Right cardiac atrium (tissue), 5 donors: Measurements from ENCODE around the gene COX6B1. TPM values are rescaled to one million over a fixed set of nuclear protein-coding genes. Genes with fewer than 3 reads are reported as not detected.

Source experiments
- ATAC-seq, 2 donors: fragments of 200-7000 bp; cut with Tn5 transposase; one replicate each; pipeline versions ENCODE4 v1.8.0 to v1.9.1; 2020; ENCODE audit warnings: moderate library complexity in 2 of 2, mild to moderate bottlenecking in 1 of 2
- DNase-seq, 3 donors: peaks; one replicate each; pipeline ENCODE4 v3.0.0-alpha.2; 2020
- H3K27ac ChIP-seq: one replicate; pipeline ENCODE4 v1.5.1; 2013; ENCODE audit warnings: mild to moderate bottlenecking, low read length, control low read depth, moderate library complexity
- H3K27me3 ChIP-seq: one replicate; pipeline ENCODE4 v1.6.1; 2013; ENCODE audit not compliant: control insufficient read depth, insufficient read depth
- H3K4me1 ChIP-seq: one replicate; pipeline ENCODE4 v1.6.1; 2013; ENCODE audit warnings: low read length; ENCODE audit not compliant: control insufficient read depth, insufficient read depth
- H3K4me3 ChIP-seq: one replicate; pipeline ENCODE4 v1.5.1; 2013; ENCODE audit warnings: low read length, control low read depth
- H3K9me3 ChIP-seq: one replicate; pipeline ENCODE4 v1.6.1; 2013; ENCODE audit warnings: low read length; ENCODE audit not compliant: control insufficient read depth
- WGBS: extraction: QIAGEN DNeasy Blood & Tissue Kit; methylation state at CpG from one replicate; pipeline ENCODE4 v1.1.7; 2013; 5-methylcytosine and 5-hydroxymethylcytosine counted together
- intact Hi-C, 4 donors: fragments of 100-400 bp; cut with DNase I; formaldehyde crosslinking; loops; one replicate each; pipeline versions ENCODE4 v1.11.0 to v1.14.0; 2022 to 2023
- polyA plus RNA-seq: library from polyadenylated mRNA; stranded (reverse); fragments of 200-250 nt; gene quantifications from one replicate; pipeline ENCODE4 v1.2.3, GENCODE V29; 2013
- total RNA-seq, 4 donors: library from RNA; stranded (reverse); fragmentation: NEBNext Ultra II Directional; extraction: Animal tissue kit (Norgen Biotek cat#: 25700); gene quantifications; one replicate each; pipeline ENCODE4 v1.2.1, GENCODE V29; 2021
- donor health status: healthy with polysubstance abuse.
- donor health status: DM: no; HTN: yes; CAD: no.
- donor health status: DM: no; HTN: no; CAD: no.
- donor health status: DM: no; HTN: yes; CAD: no; lungs with severe emphysema.
- donor health status: DM: yes; HTN: yes; CAD: no.

The COX6B1 gene
- total and polyA plus RNA-seq, 5 donors, result 899 to 3,084 (median 1,127) TPM

DNA sequence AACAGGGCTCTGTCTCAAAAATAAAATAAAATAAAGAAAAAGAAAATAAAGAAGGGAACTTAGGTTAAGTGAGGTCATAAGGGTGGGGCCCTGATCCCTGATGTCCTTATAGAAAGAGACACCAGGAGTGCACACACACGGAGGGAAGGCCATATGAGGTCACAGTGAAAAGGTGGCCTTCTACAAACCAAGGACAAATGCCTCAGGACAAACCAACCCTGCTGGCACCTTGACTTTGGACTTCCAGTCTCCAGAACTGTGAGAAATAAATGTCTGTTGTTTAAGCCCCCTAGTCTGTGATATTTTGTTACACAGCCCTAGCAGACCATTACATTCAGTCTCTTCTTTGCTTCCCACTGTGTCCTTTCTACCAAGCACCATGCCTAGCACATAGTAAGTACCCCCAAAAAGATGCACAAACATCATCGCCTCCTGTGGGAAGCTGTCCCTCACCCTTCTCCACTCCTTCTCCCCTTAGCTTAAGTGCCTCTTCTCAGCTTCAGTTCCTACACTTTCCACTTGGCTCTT lies 47.8 kb downstream of the COX6B1 start:
- WGBS, result 76% methylated on average over 2 of the region's 2 CpGs
- no peak overlapping the region for H3K27ac ChIP-seq
- ATAC-seq (no peak), DNase-seq (no peak)
- H3K9me3 ChIP-seq, result no peaks in the 10 kb centered on the region
- H3K27me3 ChIP-seq, result no peaks in the 10 kb centered on the region
- H3K4me3 ChIP-seq, result no peak overlapping the region
- H3K4me1 ChIP-seq, result no peaks in the 10 kb centered on the region
- intact Hi-C loops, result loop anchor here in 3 of 4 donors (2.0 to 10.0 kb wide), 2 partner anchors 21 to 239 kb away; partner anchors contain the start of gene LRFN3 (in 2 of the 3)

DNA sequence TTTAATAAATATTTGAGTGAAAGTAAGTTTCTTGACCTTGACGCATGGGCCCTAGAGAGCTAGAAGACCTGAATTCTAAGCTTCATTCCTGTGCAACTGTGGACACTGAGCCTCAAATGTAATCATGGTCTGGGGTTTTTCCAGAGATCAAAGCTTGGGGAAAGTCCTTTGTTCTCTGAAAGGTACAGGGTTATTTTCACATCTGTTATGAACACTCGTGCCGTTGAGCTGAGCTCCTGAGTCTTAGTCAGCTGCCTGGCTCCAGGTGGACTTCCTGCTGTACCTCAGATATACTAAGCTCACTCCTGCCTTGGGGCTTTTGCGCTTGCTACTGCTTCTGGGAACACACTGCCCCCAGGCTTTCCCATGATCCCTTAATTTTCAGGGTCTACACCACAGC lies 48.7 kb downstream of the COX6B1 start:
- intact Hi-C loops, result loop anchor here in 2 of 4 donors (10.0 kb wide), 1 partner anchor 238 kb away; the partner anchor contains the start of gene LRFN3 (in 2 of the 2)

DNA sequence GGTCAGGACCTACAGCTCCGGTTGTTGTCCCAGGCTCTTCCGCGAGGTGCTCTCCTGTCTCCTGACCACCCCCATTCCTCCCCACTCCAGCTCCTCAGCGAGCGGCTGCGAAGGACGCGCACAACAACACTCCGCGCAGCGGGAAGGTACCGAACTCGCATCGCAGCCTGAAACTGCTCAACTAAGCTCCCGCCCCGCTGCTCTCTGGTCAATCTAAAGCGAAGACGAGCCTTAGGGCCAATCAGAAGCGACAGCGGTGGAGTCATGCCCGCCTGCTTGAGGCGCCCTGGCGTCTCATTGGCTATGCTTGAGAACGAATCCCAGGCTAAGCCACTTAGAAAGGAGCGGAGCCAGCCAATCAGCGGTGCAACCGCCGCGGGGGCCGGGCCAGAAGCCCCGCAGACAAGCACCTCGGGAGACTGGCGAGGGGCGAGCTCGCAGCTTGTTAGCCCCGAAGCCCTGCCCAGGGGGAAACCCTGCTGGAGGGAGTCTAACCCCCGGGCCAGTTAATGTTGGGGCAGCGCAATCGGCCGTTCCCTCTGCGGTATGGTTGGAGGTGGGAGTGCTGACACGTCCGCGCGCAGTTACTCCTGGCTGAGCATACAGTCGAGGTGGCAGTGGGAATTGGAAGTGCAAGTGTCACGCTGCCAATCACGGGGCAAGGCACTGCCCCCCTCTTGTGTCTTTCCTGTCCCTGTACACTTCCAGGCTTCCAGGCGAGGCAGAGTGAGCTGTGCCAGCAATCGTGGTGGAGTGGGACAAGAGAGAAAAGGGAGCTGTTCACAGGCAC lies 54.3 kb downstream of the COX6B1 start:
- ATAC-seq (peak; percentile 100), DNase-seq (peak; percentile 97 to 98 (median 97))
- H3K4me1 ChIP-seq, result no peaks in the 10 kb centered on the region

More for the DNA sequence above, 48.7 kb downstream of the COX6B1 start:
- no peaks in the 10 kb centered on the region for H3K4me1 ChIP-seq
- WGBS, result 83% methylated on average over 4 of the region's 4 CpGs
- no peak for ATAC-seq
- H3K4me3 ChIP-seq, result no peak overlapping the region
- H3K27ac ChIP-seq, result no peak overlapping the region
- DNase-seq, result no peak
- no peaks in the 10 kb centered on the region for H3K9me3 ChIP-seq
- H3K27me3 ChIP-seq, result no peaks in the 10 kb centered on the region

DNA sequence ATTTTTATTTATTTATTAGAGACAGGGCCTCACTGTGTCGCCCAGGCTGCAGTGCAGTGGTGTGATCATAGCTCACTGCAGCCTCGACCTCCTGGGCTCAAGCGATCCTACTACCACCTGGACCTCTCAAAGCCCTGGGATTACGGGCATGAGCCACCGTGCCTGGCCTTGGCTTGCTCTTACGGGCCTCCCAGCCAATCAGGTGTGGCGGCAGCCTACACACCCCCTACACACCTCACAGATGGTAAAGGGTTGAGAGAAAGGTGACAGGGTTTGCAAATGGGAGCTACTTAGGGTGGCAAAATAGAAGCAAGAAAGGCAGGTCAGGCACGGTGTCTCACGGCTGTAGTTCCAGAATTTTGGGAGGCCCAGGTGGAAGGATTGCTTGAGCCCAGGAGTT lies 55.2 kb downstream of the COX6B1 start:
- H3K27ac ChIP-seq, result no peak overlapping the region
- no peak for ATAC-seq
- 53% methylated on average over 9 of the region's 9 CpGs for WGBS

More for the DNA sequence above, 54.3 kb downstream of the COX6B1 start:
- H3K9me3 ChIP-seq, result no peaks in the 10 kb centered on the region
- H3K27ac ChIP-seq, result peak overlapping the region; percentile 59
- no peaks in the 10 kb centered on the region for H3K27me3 ChIP-seq
- WGBS, result under 1% methylated on average over 50 of the region's 50 CpGs
- intact Hi-C loops, result no loop called here
- H3K4me3 ChIP-seq, result peak overlapping the region; percentile 53

GRCh38 chr19:35704218-35704617 lies 56.1 kb downstream of the COX6B1 start, which contains the start of gene ZBTB32:
TSS of gene ZBTB32 (plus strand) at chr19:35704558. CDS start at chr19:35714627, 10,069 bp downstream.
- no peak within 1 kb of the TSS for H3K27ac ChIP-seq
- no peaks in the 10 kb centered on the region for H3K27me3 ChIP-seq
- H3K9me3 ChIP-seq, result no peaks in the 10 kb centered on the region
- DNase-seq (peak in 2 of 3 donors; percentile 38 to 61), ATAC-seq (peak; percentile 9 to 24)
- no peak within 1 kb of the TSS for H3K4me3 ChIP-seq
- 22% methylated on average over 24 of the region's 24 CpGs for WGBS
- intact Hi-C loops, result no loop called here
- no peaks in the 10 kb centered on the region for H3K4me1 ChIP-seq

More for the DNA sequence above, 55.2 kb downstream of the COX6B1 start:
- H3K9me3 ChIP-seq, result no peaks in the 10 kb centered on the region
- intact Hi-C loops, result no loop called here
- no peaks in the 10 kb centered on the region for H3K27me3 ChIP-seq
- no peak for DNase-seq
- no peak overlapping the region for H3K4me3 ChIP-seq
- no peaks in the 10 kb centered on the region for H3K4me1 ChIP-seq

Other genes with a start within 250 kb of the COX6B1 start
- under 1 TPM in 3 of 4 donors, not detected in 1; 0.28 to 0.63 (median 0.44) TPM for gene FFAR2, start 200.1 kb upstream of the COX6B1 start, total RNA-seq
- gene FFAR2, start 200.1 kb upstream of the COX6B1 start, polyA plus RNA-seq, result 0.11 TPM
- not detected for gene KRTDAP, start 157.9 kb upstream of the COX6B1 start, total RNA-seq
- gene KRTDAP, start 157.9 kb upstream of the COX6B1 start, polyA plus RNA-seq, result 0.29 TPM
- 10 to 100 TPM in 3 of 4 donors, 1 to 10 TPM in 1; 9.1 to 23.4 (median 15.7) TPM for gene DMKN, start 134.7 kb upstream of the COX6B1 start, total RNA-seq
- 22.8 TPM for gene DMKN, start 134.7 kb upstream of the COX6B1 start, polyA plus RNA-seq
- not detected for gene SBSN, start 120.0 kb upstream of the COX6B1 start, total RNA-seq
- not detected for gene SBSN, start 120.0 kb upstream of the COX6B1 start, polyA plus RNA-seq
- not detected for gene GAPDHS, start 114.9 kb upstream of the COX6B1 start, total RNA-seq
- not detected for gene GAPDHS, start 114.9 kb upstream of the COX6B1 start, polyA plus RNA-seq
- gene TMEM147, start 102.7 kb upstream of the COX6B1 start, total RNA-seq, result 10 to 100 TPM; 77.3 to 94.8 (median 85.0) TPM
- gene TMEM147, start 102.7 kb upstream of the COX6B1 start, polyA plus RNA-seq, result 140 TPM
- gene ATP4A, start 84.7 kb upstream of the COX6B1 start, total RNA-seq, result not detected
- gene ATP4A, start 84.7 kb upstream of the COX6B1 start, polyA plus RNA-seq, result not detected
- gene PMIS2, start 62.1 kb upstream of the COX6B1 start, total RNA-seq, result not detected
- gene PMIS2, start 62.1 kb upstream of the COX6B1 start, polyA plus RNA-seq, result not detected
- gene HAUS5, start 35.6 kb upstream of the COX6B1 start, total RNA-seq, result 1 to 10 TPM; 3.1 to 5.6 (median 4.8) TPM
- gene HAUS5, start 35.6 kb upstream of the COX6B1 start, polyA plus RNA-seq, result 4.5 TPM
- gene RBM42, start 19.3 kb upstream of the COX6B1 start, total RNA-seq, result 10 to 100 TPM; 52.0 to 57.9 (median 54.2) TPM
- gene RBM42, start 19.3 kb upstream of the COX6B1 start, polyA plus RNA-seq, result 50.9 TPM
- gene ETV2, start 6.6 kb upstream of the COX6B1 start, total RNA-seq, result 1 to 10 TPM in 1 of 4 donors, under 1 TPM in 2, not detected in 1; 0.41 to 1.0 (median 0.59) TPM
- 0.77 TPM for gene ETV2, start 6.6 kb upstream of the COX6B1 start, polyA plus RNA-seq
- gene UPK1A, start 18.2 kb downstream of the COX6B1 start, total RNA-seq, result not detected
- not detected for gene UPK1A, start 18.2 kb downstream of the COX6B1 start, polyA plus RNA-seq
- gene ZBTB32, start 56.2 kb downstream of the COX6B1 start, total RNA-seq, result not detected
- not detected for gene ZBTB32, start 56.2 kb downstream of the COX6B1 start, polyA plus RNA-seq
- 10 to 100 TPM; 14.7 to 19.1 (median 17.8) TPM for gene KMT2B, start 69.7 kb downstream of the COX6B1 start, total RNA-seq
- 13.8 TPM for gene KMT2B, start 69.7 kb downstream of the COX6B1 start, polyA plus RNA-seq
- 1 to 10 TPM; 1.8 to 6.3 (median 4.4) TPM for gene IGFLR1, start 94.1 kb downstream of the COX6B1 start, total RNA-seq
- gene IGFLR1, start 94.1 kb downstream of the COX6B1 start, polyA plus RNA-seq, result 4.7 TPM
- 10 to 100 TPM; 19.6 to 31.3 (median 22.8) TPM for gene U2AF1L4, start 97.1 kb downstream of the COX6B1 start, total RNA-seq
- gene U2AF1L4, start 97.1 kb downstream of the COX6B1 start, polyA plus RNA-seq, result 32.3 TPM
- gene PSENEN, start 97.3 kb downstream of the COX6B1 start, total RNA-seq, result 10 to 100 TPM; 40.0 to 50.4 (median 43.8) TPM
- gene PSENEN, start 97.3 kb downstream of the COX6B1 start, polyA plus RNA-seq, result 69.7 TPM
- 10 to 100 TPM in 2 of 4 donors, 1 to 10 TPM in 2; 8.2 to 14.6 (median 10.3) TPM for gene LIN37, start 100.3 kb downstream of the COX6B1 start, total RNA-seq
- 17.9 TPM for gene LIN37, start 100.3 kb downstream of the COX6B1 start, polyA plus RNA-seq
- 100 to 1,000 TPM; 107 to 207 (median 148) TPM for gene HSPB6, start 108.7 kb downstream of the COX6B1 start, total RNA-seq
- 209 TPM for gene HSPB6, start 108.7 kb downstream of the COX6B1 start, polyA plus RNA-seq
- gene PROSER3, start 109.9 kb downstream of the COX6B1 start, total RNA-seq, result 10 to 100 TPM in 1 of 4 donors, 1 to 10 TPM in 3; 5.6 to 10.3 (median 7.4) TPM
- 6.4 TPM for gene PROSER3, start 109.9 kb downstream of the COX6B1 start, polyA plus RNA-seq
- 10 to 100 TPM in 1 of 4 donors, 1 to 10 TPM in 3; 1.5 to 11.8 (median 4.9) TPM for gene ARHGAP33, start 127.2 kb downstream of the COX6B1 start, total RNA-seq
- gene ARHGAP33, start 127.2 kb downstream of the COX6B1 start, polyA plus RNA-seq, result 4.3 TPM
- gene PRODH2, start 164.5 kb downstream of the COX6B1 start, total RNA-seq, result not detected
- not detected for gene PRODH2, start 164.5 kb downstream of the COX6B1 start, polyA plus RNA-seq
- not detected for gene NPHS1, start 204.2 kb downstream of the COX6B1 start, total RNA-seq
- gene NPHS1, start 204.2 kb downstream of the COX6B1 start, polyA plus RNA-seq, result not detected
- not detected for gene KIRREL2, start 208.6 kb downstream of the COX6B1 start, total RNA-seq
- gene KIRREL2, start 208.6 kb downstream of the COX6B1 start, polyA plus RNA-seq, result not detected
- gene APLP1, start 220.3 kb downstream of the COX6B1 start, total RNA-seq, result 10 to 100 TPM; 18.0 to 26.3 (median 21.0) TPM
- gene APLP1, start 220.3 kb downstream of the COX6B1 start, polyA plus RNA-seq, result 33.2 TPM